NCI-H524 (cell line): ENCODE measurements around the gene HACD4.
"Not testable (repeated sequence)": the region's sequence is repeated elsewhere in the genome, so short reads cannot be mapped to it uniquely, and the experiment has no call there.

ENCODE experiments used
- DNase-seq, 2 experiments: peaks; one replicate each; lab custom pipeline; 2025; lab: John Stamatoyannopoulos, UW

HACD4 gene

GRCh38 chr9:21016701-21017491 is 14.5 kb downstream of the HACD4 start:
- DNase-seq, result no peak

- no peak for DNase-seq
Measured at GRCh38 chr9:21015995-21016394, 15.4 kb downstream of the HACD4 start.

DNA sequence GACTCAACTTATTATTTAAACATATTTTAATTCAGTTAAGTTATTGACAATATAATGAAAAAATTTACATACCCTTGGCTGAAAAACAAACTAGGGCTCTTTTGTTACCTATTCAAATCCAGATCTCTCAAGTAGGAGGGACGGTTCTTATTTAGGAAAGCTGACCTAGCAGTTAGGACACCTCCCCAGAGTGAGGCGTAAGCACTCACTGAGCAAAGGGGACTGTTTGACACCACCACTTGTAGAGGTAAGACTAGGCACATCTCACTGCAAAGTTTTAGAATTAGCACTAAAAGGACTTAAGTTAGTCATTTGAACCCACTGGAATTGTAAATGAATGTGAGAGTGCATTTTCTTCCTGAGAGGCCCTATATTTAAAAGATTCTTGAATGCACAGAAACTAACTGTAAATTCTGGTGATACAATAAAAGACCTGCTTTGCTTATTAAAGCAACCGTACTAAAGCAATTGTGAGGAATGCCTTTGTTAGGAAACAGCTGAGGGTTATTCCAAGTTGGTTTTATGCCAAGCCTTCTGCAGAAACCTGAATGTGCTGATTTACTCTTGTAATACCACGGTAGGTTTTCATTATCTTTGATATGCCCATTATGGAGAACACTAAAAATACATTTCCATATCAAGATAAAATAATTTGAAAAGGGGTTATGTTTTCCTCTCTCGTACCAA is 16.2 kb downstream of the HACD4 start:
- DNase-seq, result no peak

DNA sequence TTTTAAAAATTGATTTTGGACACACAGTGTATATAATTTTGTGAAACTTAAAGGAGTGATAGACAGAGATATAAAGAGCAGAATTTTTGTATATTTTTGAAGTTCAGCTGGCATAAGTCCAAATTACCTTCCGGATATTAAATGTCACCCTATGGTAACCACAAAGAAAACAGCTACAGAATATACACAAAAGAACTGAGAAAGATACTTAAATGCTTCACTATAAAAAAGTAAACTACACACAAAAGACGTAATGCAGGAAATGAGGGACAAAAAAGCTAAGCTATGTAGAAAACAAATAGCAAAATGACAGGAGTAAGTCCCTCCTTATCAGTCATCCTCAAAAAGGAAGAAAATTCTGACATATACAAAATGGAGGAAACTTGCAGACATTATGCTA is 29.4 kb downstream of the HACD4 start:
- DNase-seq, result no peak

DNA sequence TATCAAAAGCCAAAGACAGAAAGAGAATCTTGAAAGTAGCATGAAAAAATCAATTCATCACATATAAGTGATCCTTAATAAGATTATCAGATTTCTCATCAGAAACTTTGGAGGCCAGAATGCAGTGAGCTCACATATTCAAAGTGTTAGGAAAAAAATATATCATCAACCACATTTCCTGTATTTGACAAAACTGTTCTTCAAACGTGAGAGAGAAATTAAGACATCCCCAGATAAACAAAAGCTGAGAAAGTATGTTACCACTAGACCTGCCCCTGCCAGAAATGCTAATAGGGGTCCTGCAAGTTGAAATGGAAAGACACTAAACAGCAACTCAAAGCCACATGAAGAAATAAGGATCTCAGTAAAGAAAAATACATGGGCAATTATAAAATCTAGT is 29.9 kb downstream of the HACD4 start:
- DNase-seq, result no peak

DNA sequence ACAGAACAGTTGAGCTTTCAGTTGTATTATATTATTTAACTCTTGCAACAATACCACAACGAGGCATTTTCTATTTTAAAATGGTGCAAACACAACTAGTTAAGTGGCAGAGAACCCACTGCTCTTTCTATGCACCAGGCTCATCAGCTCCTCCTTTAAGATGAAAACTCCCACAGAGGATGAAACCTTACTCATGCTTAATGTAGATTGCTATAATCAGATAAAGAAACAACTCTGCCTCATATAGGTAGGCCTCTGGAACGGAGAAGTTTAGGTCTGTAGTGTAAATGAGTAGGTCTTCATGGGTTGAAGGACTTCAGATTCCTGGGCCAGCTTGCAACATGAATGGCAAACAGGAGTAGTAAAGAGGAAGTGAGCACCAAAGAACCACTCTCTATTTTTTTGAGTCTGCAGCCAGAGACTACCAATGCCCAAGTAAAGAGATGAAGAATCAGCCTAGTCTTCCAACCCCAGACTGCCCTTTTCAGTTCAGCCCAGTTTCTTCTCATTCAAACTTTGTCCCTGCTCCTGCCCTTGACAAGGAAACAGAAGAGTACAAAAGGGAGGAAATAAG is 33.9 kb downstream of the HACD4 start:
- DNase-seq, result no peak

GRCh38 chr9:20996809-20997208 is 34.6 kb downstream of the HACD4 start:
- no peak for DNase-seq

GRCh38 chr9:20995616-20996015 is 35.8 kb downstream of the HACD4 start:
- DNase-seq, result no peak

DNA sequence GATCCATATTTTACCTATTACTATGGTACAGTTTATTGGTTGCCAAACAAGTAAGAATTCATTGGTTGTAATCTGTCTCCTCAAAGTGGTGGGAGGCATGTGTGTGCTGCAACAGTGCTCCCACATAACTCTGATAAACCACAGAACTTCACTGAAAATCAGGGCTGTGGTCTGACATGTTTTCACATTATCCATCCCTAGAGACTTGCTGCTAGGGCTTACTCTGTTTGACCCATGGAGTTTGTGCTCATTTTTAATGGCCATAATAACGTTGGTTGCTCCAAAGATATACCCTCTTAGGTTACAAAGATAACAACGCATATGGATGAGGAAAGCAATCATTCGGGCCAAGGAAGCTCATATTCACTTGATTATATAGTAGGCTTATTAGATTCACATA is 37.0 kb downstream of the HACD4 start:
- no peak for DNase-seq

- DNase-seq, result no peak
Measured at GRCh38 chr9:20990867-20991266, 40.6 kb downstream of the HACD4 start.

DNA sequence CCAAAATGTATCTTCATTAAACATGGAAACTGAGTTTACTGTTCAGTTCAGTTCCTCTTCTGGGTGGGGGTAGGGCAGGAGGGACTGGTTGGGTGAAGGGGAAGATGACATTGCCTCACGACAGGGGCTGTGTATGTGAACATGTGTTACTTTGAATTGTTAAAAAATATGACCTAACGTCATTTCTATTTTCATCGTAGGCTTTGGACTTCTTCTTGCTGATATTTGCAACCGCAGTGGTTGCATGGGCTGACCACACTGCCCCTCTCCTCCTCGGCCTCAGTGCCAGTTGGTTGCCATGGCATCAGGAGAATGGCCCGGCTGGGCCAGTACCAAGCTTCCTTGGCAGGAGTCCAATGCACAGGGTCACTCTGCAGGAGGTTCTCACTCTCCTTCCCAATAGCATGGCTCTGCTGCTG is 41.5 kb downstream of the HACD4 start:
- DNase-seq, result no peak

DNA sequence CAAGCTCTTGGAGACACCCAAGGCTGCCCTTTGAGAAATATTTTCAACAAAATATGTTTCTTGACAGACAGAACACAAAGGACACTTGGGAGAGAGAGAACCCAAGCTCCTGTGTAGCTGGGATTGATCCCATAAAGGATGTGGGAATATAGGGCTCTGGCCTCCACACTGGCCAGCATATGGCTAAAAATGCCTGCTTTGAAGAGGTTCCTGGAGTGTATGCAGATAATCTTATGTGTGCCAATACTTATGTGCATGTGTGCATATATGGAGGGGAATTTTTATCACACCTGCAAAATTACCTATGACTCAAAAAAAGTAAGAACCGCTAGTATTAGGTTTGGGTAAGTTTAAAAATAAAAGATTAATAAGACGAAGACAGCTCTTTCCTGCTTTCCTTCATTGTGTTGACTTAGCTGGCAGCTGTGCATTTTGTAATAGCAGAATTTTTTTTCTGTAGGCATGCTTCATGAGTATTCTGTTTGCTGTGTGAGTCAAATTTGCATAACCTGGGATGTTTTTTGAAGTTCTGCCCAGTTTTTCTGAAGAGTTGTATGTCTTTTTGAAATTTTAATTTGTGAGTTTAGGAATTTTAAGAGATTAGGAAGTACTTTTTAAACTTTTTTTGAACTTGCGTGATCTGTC is 42.6 kb downstream of the HACD4 start:
- no peak for DNase-seq

DNA sequence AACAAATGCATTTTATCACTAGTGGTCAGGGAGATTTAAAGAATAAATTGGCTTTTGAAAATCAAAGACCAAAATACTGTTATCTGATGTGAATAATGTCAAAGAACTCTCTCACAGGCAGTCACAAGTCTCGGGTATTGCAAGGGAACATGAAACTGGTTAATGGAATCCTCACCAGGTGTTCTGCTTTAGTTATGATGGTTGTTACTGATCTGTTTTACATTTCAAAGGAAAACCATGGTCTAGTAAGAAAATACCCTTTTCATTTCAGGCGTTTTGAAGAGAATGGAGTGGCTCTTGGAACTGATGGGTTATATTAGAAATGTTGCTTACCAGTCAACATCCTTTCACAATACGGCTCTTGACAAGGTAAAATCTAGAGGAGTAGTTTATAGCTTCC is 43.4 kb downstream of the HACD4 start:
- DNase-seq, result no peak

GRCh38 chr9:20987521-20987920 is 43.9 kb downstream of the HACD4 start:
- DNase-seq, result no peak

- DNase-seq, result no peak
Measured at GRCh38 chr9:20985851-20986600, 45.4 kb downstream of the HACD4 start.

GRCh38 chr9:20984506-20984905 is 46.9 kb downstream of the HACD4 start:
- no peak for DNase-seq

GRCh38 chr9:20981486-20981885 is 50.0 kb downstream of the HACD4 start:
- DNase-seq, result no peak

DNA sequence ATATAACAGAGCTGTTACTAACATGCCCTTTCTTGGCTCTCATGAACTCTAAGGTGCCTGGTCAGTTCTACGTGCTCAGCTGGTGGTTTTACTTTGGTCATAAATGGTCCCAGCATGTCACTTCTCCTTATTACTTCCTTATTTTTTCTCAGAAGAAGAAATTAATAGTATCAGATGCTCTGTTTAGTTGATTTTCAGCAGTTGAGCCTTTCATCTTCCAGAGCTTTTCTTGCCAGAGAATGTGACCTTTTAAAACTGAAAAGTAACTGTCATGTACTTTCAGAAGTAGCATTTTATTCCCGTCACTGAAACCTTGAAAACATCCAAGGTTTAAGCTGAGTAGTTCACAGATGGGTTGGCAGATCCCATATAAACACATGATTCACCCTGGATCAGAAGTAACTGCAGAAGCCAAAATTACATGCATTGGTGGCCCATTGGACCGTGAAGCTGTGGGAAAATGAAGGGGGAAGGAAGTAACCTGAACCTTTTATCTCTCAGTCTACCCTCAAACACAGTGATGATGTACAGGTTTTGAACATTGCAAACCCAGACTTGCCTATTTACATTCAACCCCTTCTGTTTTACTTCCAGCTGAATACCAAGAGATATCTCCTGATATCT is 50.5 kb downstream of the HACD4 start:
- no peak for DNase-seq

DNA sequence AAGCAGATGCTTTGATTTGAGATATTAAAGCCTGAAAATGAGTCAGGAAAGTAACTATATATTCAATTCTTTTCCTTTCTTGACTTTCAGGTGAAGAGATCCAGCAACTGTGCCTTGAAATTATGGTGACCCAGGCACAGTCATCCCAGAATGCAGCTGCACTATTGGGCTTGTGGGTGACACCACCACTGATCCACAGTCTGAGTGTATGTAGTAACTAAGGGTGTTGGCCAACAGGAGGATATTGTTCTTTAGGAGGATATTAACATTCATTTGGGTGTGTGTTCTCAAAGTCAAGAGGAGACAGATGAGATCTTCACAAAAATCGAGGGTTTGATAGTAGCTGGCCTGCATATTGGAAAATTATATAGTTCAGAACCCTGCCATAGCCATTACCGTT is 53.2 kb downstream of the HACD4 start:
- no peak for DNase-seq

- not testable (repeated sequence) for DNase-seq
Measured at GRCh38 chr9:20974191-20974938, 57.1 kb downstream of the HACD4 start.
